HG03103 (cell line): Measurements from ENCODE around the gene CES4A.
"Not testable (repeated sequence)": the region's sequence is repeated elsewhere in the genome, so short reads cannot be mapped to it uniquely, and the experiment has no call there.

Source experiments
- ATAC-seq: cut with Tn5 transposase; IDR thresholded peaks from one replicate; pipeline ENCODE4 v1.9.1; 2021; ENCODE audit warnings: low read depth; ENCODE audit not compliant: unreplicated experiment

The CES4A gene

DNA sequence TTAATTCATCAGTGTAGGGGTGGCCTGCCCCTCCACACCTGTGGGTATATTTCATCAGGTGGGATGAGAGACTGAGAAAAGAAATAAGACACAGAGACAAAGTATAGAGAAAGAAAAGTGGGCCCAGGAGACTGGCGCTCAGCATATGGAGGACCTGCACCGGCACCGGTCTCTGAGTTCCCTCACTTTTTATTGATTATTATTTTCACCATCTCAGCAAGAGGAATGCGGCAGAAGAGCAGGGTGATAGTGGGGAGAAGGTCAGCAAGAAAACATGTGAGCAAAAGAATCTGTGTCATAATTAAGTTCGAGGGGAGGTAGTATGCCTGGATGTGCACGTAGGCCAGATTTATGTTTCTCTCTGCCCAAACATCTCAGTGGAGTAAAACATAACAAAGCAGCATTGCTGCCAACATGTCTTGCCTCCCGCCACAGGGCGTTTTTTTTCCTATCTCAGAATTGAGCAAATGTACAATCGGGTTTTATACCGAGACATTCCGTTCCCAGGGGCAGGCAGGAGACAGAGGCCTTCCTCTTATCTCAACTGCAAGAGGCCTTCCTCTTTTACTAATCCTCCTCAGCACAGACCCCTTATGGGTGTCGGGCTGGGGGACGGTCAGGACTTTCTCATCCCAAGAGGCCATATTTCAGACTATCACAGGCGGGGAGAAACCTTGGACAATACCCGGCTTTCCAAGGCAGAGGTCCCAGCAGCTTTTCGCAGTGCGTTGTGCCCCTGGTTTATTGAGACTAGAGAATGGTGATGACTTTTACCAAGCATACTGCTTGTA, 32.8 kb upstream of the CES4A start:
- ATAC-seq: not testable (repeated sequence)

DNA sequence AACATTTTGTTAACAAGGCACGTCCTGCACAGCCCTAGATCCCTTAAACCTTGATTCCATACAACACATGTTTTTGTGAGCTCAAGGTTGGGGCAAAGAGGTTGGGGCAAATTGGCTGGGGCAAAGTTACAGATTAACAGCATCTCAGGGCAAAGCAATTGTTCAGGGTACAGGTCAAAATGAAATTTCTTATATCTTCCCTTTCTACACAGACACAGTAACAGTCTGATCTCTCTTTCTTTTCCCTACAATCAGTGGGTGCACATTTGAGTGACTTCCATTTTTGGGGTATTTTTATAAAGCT, 32.3 kb upstream of the CES4A start:
- not testable (repeated sequence) for ATAC-seq

DNA sequence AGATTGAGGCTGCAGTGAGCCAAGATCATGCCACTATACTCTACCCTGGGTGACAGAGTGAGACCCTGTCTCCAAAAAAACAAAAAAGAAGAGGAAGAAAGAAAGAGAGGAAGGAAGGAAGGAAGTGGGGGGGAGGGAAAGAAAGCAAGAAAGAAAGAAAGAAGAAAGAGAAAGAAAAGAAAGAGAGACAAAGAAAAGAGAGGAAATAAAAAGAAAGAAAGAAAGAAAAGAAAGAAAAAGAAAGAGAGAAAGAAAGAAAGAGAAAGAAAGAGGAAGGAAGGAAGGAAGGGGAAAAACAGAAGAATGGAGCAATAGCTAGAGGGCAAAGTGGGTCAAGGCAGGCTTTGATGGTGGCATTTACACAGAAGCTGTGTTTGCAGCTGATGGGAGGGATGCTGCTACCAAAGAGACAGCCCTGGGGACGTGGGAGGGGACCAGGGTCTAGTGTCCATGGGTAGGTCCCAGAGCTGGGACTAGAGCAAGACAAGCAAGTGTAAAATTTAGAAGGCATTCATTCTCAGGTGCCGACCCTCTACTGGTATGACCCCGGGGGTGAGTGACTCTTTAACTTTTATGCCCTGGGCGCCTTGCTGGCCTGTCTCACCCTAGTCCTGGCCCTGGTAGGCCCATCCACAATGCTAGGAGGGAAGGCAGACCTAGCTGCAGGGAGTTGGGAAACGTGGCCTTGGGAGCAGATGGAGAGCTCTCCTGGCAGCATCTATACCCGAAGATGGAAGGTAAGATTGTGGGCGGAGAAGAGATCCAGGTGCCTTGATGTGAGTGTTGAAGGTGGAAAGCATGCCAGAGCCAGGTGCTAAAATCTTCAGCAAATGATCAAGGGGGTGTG, 29.3 kb upstream of the CES4A start:
- ATAC-seq: no peak

DNA sequence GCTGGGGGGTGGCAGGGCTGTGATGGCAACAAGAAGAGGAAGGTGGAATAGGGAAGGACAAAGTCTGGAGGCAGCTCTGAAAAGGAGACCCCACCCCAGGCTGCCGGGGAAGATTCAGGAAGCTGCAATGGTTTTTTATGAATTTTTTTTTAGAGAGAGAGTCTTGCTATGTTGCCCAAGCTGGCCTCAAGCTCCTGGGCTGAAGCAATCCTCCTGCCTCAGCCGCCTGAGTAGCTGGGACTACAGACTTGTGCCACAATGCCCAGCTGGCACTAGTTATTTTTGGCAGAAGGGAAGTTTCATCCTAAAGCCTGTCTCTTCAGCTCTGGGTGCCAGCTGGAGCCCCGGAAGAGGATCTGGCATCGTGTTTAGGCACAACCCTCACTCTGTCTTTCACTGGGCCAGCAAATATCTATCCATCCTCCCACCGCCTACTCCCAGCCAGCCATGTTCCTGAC, 28.7 kb upstream of the CES4A start:
- ATAC-seq: no peak

DNA sequence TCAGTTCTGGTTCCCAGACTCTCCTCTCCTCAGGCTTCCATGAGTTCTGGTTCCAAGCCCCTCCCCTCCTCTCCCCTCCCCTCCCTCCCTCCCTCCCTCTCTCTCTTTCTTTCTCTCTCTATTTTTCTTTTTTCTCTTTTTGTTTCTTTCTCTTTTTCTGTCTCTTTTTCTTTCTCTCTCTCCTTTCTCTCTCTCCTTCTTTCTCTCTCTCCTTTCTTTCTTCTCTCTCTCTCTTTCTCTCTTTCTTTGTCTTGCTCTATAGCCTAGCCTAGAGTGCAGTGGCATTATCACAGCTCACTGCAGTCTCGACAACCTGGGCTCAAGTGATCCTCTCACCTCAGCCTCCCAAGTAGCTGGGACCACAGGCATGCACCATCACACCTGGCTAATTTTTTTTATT, 28.1 kb upstream of the CES4A start:
- no peak for ATAC-seq

DNA sequence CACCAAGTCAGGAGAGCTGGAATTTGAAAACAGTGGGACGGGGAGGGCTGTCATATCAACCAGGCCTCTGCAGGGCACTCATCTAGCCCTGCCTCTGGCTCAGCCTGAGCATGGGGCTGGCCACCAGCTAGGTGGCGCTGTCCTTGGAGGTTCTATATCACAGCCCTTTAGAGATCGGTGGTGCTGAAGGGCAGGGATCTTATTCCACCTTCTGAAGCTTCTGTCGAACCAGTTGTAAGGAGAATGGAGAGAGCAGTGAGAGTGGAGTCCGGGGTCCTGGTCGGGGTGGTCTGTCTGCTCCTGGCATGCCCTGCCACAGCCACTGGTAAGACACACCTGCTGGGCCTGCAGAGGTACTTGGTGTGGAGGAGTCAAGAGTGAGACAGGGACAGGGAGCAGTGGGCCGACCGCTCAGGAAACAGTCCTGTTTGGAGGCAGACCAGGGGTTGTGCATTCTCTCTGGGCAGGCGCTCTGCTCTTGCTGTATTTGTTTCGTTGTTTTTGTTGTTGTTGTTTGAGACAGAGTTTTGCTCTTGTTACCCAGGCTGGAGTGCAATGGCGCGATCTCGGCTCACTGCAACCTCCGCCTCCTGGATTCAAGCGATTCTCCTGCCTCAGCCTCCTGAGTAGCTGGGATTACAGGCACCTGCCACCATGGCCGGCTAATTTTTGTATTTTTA, 27.2 kb upstream of the CES4A start, which contains the start of gene CES3:
TSS of gene CES3 (plus strand) at position 202 of the 680 bp plus-strand sequence. CDS start at position 244, 42 bp downstream.
- ATAC-seq: no peak

DNA sequence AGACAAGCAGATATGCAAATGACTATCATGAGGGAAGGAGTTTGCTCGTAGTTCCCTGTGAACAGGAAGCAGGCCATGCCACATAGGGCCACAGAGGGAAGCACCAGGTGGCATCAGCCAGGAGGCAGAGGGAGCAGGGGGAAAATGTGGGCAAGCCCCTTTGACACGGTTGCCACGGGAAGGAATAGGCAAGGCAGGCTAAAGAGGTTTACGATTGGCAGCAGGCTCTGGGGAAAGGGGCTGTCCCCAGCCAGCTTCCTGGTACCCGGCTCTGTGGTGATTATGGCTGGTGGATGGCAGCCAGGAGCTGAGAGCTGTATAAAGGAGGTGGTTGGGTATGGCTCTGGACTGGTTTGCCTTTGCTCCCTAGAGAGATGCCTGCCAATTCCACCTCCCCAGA, 26.5 kb upstream of the CES4A start:
- no peak for ATAC-seq

DNA sequence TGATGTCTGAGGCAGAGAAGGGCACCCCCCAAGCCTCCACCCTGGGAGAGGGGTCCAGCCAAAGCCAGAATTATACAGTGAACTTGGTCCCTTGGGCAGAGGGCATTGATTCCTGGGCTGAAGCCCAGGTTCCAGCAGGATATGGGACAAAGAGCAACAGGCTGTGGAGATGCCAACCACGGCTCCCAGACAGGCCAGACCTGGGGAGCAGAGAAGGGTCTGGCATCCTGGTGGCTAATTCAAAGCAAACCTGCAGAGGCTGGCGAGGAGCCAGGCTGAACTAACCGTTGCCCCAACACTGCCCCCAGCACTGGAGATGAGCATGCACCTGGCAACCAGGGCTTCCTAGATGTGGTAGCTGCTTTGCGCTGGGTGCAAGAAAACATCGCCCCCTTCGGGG, 24.3 kb upstream of the CES4A start:
- no peak for ATAC-seq

DNA sequence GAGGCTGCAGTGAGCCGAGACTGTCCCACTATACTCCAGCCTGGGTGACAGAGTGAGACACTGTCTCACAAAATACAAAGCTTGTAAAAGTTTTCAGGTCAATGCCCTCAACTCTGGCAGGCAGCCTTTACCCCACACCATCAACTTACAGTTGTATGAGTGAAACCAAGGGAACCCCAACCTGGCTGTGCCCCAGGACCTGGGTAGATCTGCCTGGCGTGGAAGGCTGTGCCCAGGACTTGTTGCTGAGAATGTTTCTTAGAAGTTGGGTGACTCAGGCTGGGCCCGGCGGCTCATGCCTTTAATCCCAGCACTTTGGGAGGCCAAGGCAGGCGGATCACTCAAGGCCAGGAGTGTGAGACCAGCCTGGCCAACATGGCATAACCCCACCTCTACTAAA, 19.5 kb upstream of the CES4A start:
- no peak for ATAC-seq

DNA sequence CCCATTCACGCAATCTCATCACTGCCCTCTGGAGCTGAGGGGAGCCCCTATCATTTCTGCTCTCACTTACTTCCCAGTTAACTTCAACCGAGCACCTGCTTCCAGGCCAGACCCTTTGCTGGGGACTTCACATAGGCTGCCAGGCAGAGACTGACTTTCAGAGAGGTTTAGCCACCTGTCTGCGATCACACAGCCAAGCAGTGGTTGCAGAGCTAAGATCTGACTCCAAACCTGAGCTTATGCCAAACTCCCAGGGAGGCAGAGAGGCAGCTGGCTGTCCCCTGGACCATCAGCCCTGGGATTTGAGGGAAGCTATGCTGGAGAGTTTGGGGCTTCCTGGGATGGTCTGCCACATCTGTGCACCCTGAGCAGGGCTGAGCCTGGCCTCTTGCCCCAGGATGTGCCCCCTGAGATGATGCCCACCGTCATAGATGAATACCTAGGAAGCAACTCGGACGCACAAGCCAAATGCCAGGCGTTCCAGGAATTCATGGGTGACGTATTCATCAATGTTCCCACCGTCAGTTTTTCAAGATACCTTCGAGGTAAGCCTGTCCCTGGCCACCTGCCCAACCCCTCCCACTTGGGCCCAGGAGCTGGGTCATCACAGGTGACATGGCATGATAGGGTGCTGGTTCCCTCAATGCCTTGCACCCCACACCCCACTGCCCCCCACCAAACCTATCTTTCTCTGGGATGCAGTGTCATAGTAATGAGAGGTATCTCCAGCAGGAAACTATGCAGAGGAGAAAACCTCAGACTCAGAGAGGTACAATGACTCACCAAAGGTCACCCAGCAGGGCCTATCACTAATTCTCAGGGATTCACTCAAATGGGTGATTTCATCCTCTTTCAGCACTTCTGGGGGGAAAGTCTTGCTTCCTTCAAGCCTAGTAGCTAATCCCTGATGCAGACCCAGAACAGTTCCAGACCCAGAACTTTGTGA, 17.3 kb upstream of the CES4A start:
- ATAC-seq: no peak

DNA sequence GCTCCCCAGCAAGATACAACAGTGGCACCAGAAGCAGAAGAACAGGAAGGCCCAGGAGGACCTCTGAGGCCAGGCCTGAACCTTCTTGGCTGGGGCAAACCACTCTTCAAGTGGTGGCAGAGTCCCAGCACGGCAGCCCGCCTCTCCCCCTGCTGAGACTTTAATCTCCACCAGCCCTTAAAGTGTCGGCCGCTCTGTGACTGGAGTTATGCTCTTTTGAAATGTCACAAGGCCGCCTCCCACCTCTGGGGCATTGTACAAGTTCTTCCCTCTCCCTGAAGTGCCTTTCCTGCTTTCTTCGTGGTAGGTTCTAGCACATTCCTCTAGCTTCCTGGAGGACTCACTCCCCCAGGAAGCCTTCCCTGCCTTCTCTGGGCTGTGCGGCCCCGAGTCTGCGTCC, 15.4 kb upstream of the CES4A start:
- no peak for ATAC-seq

DNA sequence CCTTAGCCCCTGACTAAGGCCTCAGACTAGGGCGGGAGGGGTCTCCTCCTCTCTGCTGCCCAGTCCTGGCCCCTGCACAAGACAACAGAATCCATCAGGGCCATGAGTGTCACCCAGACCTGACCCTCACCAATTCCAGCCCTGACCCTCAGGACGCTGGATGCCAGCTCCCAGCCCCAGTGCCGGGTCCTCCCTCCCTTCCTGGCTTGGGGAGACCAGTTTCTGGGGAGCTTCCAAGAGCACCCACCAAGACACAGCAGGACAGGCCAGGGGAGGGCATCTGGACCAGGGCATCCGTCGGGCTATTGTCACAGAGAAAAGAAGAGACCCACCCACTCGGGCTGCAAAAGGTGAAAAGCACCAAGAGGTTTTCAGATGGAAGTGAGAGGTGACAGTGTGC, 14.7 kb upstream of the CES4A start:
- no peak for ATAC-seq

DNA sequence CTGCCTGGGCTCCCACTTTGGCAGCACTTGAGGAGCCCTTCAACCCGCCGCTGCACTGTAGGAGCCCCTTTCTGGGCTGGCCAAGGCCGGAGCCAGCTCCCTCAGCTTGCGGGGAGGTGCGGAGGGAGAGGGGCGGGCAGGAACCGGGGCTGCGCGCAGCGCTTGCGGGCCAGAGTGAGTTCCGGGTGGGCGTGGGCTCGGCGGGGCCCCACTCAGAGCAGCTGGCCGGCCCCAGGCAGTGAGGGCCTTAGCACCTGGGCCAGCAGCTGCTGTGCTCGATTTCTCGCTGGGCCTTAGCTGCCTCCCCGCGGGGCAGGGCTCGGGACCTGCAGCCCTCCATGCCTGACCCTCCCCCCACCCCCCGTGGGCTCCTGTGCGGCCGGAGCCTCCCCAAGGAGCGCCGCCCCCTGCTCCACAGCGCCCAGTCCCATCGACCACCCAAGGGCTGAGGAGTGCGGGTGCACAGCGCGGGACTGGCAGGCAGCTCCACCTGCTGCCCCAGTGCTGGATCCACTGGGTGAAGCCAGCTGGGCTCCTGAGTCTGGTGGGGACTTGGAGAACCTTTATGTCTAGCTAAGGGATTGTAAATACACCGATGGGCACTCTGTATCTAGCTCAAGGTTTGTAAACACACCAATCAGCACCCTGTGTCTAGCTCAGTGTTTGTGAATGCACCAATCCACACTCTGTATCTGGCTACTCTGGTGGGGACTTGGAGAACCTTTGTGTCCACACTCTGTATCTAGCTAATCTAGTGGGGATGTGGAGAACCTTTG, 14.0 kb upstream of the CES4A start:
- ATAC-seq: not testable (repeated sequence)

DNA sequence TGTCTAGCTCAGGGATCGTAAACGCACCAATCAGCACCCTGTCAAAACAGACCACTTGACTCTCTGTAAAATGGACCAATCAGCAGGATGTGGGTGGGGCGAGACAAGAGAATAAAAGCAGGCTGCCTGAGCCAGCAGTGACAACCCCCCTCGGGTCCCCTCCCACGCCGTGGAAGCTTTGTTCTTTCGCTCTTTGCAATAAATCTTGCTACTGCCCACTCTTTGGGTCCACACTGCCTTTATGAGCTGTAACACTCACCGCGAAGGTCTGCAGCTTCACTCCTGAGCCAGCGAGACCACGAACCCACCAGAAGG, 13.5 kb upstream of the CES4A start:
- ATAC-seq: not testable (repeated sequence)

DNA sequence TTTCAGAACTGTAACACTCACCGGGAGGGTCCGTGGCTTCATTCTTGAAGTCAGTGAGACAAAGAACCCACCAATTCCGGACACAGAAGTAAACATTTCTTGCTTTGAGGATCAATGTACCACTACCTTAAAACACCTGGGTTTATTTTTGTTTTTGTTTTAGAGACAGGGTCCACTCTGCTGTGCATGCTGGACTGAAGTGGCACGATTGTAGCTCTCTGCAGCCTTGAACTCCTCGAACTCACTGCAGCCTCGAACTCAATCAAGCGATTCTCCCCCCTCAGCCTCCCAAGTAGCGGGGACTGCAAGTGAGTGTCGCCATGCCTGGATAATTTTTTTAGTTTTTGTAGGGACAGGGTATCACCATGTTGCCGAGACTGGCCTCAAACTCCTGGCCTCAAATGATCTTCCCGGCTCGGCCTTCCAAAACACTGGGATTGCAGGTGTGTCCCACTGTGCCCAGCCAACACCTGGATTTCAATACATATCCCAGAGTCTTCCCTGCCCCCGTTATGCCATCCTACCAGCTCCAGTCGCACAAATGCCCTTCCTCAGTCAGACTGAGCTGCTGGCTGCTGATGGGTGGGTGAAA, 13.0 kb upstream of the CES4A start:
- ATAC-seq: no peak

DNA sequence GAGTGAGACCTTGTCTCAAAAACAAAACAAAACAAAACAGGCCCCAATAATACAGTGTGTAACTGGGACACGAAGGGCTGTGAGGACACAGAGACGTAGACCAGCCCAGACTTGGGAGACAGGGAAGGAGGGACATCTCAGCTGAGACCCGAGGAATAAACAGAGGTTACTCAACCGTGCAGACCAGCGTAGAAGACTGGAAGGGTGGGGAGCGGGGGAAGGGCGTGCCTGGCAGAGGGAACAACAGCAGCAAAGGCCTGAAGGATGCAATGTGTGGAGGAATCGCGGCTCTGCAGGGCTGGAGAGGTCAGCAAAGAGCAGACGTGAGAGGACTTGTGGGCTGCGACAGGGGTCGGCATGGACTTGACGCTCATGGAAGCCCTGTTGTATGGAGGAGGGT, 11.6 kb upstream of the CES4A start:
- no peak for ATAC-seq

DNA sequence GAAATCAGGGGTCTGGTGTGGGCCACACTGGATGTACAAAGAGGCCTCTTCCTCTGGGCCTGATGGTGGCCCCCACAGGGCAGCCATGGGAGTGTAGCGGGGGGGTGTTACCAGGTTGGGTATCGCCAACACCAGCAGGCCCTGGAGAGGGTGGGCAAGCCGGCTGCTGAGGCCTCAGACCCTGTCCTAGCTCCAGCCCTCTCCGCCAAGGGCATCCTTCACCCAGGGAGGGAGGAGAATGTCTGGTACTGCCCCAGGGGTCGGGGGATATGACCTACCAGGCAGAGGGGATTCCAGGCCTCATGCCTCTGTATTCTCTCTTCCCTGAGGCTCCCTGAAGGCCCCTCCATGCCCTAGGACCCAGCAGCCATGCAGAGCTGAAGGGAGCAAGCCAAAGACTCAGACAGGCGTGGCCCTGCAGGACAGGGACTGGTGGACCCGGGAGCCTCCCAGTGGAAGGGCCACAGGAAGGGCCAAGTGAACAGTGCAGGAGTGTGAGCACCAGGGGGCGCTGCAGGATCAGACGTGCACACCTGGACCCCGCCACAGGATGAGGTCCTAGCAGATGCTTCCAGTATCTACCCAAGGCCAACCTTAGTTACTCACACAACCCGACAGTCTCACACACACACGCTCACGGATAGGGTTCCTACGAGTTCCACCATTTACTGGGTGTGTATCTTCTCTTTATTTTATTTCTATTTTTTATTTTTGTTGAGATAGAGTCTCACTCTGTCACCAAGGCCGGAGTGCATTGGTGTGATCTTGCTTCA, 10.9 kb upstream of the CES4A start:
- peak; percentile 68 for ATAC-seq

DNA sequence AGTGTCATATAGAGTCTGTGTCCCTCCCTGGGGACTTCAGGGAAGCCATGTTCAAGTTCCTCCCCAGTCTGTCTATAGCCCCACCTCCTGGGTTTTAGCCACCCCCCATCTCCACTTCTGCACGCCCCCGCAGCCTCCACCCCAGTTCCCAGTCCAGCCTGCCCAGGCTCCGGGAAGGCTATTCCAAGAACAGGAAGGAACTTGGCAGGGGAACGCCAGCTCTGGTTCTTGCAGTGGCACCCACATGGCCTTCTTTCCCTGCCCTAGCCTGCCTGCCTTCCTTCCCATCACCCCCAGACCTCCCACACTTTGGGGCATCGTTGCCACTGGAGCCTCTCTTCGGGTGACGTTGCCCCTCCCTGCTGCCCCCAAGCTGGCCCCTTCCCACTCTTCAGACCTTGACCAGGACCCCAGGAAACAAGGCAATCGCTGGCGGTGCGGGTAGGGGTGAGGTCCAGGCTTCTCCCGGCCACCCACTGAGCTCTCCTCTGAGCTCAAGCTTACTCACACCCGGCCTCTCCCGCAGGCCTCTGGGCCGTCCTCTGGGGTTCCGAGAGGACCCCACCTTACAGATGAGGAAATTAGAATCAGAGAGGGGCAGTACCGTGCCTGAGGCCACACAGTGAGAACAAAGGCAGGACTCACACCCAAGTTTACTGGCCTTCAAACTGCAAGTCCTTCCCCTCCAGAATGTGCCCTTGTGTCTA, 9.2 kb upstream of the CES4A start:
- ATAC-seq: no peak
